Activated T-cell treated with anti-CD3 and anti-CD28 coated beads, Interleukin-2, amount 50 U/mL, for 48 hours (primary cell): ENCODE measurements around the gene RPL26.
"Not testable (repeated sequence)": the region's sequence is repeated elsewhere in the genome, so short reads cannot be mapped to it uniquely, and the experiment has no call there.

Experiments used
- DNase-seq, 2 experiments: peaks; one replicate each; pipeline ENCODE4 v3.0.0-alpha.2; 2020

The RPL26 gene

DNA sequence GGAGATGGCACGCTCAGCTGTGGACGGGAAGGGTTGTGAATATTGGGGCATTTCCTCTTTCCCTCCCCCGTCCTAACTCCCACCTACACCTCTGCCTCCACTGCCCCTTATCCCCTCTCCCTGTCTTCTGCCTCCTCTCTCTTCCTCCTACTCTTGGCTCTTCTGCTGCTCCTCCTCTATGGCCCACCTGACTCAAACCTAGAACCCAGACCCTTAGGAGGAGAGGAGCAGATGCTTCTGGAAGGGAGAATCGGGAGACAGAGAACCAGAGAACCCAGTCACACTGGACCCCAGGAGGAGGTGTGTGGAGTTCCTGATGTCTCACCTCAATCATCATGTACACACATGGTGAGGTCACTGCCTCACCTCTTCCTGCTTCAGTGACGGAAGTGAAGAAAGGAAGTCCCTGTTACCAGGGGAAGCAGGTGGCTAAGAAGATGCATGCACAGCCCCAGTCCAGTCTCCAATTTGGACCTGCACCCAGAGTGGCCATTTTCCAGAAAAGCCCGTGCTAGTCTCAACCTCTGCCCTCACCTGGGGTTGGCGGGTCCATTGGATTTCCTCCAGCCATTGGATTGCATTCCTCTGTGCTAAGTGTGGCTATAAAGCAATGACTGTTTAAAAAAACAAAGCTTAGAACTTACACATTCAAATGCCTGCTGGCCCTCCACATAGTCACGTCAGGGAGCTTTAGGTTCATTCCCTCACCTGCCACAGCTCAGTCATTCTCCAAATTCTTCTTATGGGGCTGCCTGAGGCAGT lies 10.7 kb upstream of the RPL26 start:
- peak; percentile 37 to 44 for DNase-seq

- DNase-seq = no peak
Measured at GRCh38 chr17:8392674-8393469, 9.9 kb upstream of the RPL26 start.

DNA sequence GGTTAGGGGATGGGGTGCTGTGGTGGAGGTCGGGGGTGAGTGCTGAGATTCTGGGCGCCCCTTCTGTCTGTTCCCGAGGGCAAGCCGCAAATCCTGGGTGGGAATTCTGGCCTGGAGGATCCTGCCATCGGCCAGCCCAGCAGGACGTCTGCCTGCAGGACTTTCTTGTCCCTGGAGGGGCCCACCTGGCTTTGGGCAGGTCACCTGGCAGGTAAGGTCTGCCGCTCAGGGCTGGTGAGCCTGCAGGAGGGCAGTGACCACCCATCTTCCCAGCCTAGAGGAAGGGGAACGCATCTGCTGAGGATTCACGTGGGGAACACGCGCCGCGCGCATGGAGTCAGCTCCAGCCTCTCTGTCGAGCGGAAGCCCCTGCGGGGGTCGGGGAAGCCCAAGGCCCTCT lies 9.3 kb upstream of the RPL26 start:
- no peak for DNase-seq

DNA sequence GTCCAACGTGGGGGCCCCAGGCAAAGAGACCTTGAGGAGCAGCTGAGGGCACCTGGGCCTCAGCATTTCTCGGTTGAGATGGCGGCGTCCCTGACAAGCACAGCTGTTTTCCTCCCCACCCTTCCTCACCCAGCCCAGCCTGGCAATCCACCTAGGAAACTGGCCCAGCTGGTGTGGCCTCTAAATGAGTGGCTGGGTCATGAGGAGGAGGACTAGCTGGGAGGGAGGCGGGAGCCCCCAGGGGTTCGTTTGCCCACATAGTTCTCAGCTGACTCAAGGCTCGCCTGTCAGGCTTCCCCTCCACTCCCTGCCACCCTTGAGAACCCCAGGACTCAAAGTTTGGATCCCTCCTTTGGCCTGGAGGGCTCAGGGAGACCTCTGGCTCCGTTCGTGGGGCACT lies 8.7 kb upstream of the RPL26 start:
- DNase-seq = no peak

GRCh38 chr17:8387914-8388651 lies 5.1 kb upstream of the RPL26 start:
- DNase-seq = no peak

DNA sequence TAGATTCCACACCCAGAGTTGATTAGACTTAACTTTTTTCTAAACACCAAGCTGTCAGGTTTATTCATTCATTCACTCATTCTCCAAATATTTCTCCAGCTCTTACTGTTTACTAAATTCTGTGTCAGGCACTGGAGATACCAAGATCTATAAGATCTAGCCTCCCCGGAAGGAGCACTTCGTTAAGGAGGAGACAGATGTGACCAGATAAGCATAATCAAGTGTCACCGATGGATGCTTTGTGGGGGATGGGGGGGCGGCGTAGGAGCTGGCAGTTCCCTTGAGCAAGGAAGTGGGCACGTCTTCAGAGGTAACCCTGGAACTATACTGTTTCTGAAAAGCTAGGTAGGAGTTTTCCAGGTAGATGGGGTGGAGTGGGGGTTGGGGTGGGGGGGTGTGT lies 3.8 kb upstream of the RPL26 start:
- DNase-seq = no peak

DNA sequence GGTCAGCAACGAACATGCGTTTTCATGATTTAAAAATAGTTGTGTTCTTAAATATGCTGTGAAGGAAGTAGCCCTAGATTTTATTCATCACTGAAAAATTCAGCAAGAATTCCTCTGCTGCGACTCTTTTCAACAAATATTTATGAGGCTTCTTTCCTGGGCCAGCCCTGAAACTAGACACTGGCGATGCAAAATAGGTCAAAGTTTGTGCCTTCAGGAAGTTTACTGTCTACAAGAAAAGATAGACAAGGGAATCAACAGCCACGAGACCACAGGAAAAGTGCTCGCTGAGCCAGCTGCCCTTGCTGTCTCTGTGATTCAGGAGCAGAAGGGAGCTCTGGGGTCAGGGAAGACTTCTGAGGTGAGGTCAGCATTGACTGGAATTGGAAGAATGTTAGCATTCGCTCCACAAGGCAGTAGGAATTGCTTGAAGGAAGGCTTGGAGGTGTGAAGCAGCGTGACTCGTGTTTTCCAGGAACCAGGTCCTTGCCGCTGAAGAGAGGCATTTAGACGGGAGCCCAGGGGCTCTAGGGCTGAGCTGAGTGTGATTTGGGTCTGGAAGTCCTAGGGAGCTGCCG lies 1.9 kb upstream of the RPL26 start:
- no peak for DNase-seq

DNA sequence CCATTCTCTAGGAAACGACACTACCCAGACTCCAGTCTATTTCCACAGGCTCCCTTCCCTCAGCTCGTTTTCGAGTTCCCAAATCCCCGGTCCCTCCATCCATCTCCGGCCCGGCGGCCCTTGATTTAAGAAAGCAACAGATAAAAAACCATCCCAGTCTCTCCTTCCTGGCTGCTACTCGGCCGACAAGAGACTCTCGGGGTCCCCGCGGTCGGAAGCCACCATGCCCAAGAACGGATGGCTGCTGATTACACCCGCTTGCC lies 182 bp downstream of the RPL26 start:
- DNase-seq = no peak

DNA sequence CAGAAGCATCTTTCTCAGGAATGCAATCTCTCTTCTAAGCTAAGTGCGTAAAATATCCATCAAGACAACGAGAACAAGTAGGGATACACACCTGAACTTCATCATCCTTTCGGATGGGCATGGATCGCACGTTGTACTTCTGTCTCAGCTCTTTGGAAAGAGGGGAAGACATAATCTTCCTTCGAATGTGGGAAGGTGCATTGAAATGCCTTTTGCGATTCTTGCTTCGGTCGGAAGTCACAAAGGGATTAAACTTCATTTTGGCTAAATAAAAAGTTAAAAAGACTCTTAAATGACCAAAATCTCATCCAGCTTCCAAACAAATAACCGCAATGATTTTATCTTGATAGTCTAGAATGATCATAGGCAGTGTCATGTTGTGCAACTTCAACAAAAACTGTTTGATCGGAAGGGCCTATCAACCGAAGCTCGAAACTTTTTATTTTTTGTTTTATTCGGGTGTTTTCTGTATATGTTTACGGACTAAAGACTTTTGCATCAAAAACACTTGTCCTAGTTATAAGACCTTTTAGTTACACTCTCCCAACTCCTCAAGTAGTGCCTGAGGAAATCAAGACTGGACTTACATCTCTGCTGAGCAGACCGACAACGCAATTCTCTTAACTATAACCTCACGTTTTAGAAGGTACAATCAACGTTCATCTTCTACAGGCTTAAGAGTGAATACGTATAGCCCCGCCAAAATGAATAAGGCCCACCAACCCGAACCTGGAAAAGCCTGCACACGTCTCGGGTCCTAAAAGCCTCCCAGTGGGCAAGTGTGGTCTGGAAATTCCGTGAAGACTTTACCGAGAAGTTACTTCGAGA lies 727 bp downstream of the RPL26 start:
- no peak for DNase-seq

- DNase-seq = no peak
Measured at GRCh38 chr17:8380049-8380448, 2.9 kb downstream of the RPL26 start.

DNA sequence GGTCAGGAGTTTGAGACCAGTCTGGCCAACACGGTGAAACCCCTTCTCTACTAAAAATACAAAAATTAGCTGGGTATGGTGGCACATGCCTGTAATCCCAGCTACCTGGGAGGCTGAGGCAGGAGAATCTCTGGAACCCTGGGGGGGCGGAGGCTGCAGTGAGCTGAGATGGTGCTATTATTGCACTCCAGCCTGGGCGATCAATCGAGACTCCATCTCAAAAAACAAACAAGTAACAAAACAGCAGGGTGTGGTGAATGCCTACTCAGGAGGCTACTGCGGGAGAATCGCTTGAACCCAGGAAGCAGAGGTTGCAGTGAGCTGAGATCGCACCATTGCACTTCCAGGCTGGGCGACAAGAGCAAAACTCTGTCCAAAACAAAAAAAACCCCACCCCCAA lies 4.9 kb downstream of the RPL26 start:
- not testable (repeated sequence) for DNase-seq

- no peak for DNase-seq
Measured at GRCh38 chr17:8377422-8377821, 5.6 kb downstream of the RPL26 start.

GRCh38 chr17:8376271-8377067 lies 6.5 kb downstream of the RPL26 start, which contains the start of gene KRABD2:
KRABD2 (minus strand) TSS chr17:8376704.
- DNase-seq = peak; percentile 93 to 95

- DNase-seq = no peak
Measured at GRCh38 chr17:8375738-8376259, 7.2 kb downstream of the RPL26 start.

DNA sequence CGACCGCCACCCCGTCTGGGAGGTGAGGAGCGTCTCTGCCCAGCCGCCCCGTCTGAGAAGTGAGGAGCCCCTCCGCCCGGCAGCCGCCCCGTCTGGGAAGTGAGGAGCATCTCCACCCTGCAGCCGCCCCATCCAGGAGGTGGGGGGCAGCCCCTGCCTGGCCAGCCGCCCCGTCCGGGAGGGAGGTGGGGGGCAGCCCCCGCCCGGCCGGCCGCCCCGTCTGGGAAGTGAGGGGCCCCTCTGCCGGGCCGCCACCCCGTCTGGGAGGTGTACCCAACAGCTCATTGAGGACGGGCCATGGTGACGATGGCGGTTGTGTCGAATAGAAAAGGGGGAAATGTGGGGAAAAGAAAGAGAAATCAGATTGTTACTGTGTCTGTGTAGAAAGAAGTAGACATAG lies 9.1 kb downstream of the RPL26 start:
- not testable (repeated sequence) for DNase-seq

DNA sequence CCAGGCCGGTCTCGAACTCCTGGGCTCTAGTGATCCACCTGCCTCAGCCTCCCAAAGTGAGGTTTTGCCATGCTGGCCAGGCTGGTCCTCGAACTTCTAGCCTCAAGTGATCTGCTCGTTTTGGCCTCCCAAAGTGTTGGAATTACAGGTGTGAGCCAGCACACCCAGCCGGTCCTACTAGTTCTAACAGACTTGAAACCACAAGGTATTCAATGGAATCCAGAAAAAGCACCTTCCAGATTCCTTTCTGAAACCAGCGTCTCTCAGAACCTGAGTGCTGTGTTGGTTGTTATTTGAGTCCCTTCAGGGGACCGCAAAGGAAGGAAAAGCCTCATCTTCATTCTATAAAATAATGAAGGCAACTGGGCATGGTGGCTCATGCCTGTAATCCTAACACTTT lies 10.6 kb downstream of the RPL26 start:
- DNase-seq = no peak

DNA sequence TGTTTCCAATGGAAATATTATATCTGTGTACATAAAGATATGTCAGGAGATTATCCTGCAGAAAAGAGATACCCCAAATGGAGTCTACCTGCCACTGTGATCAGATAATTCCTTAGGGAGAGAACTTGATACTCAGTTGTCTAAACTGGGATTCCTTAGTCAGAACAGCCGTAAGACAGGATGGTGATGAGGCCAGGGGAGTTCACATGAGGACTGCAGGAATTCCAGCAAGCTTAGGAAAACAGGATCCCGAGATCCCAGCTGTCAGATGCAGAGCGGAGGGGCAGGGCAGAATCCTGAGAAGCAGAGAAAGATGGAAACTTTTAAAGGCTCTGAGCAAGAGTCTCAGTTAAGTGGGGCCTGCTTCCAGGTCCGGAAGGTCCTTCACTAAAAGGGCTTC lies 11.2 kb downstream of the RPL26 start:
- no peak for DNase-seq

DNA sequence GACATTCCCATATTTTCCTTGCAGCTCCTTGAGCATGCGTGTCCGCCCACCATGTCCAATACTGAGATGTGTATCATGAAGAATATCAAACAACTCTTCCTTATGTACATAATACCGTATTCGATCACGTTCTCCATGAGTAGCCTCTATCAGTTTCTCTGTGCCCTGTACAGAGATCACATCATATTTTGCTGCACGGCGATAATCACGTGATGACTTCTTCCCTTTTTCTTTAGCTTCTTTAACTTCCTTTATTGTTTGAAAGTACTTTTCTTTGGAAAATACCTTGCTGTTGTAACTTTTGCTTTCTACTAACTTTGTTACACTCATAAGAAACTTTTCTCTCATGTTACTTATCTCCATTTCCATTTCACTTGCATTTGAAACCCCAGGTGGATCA lies 13.0 kb downstream of the RPL26 start:
- no peak for DNase-seq

- no peak for DNase-seq
Measured at GRCh38 chr17:8368193-8368592, 14.8 kb downstream of the RPL26 start.

- no peak for DNase-seq
Measured at GRCh38 chr17:8366231-8366630, 16.8 kb downstream of the RPL26 start.

DNA sequence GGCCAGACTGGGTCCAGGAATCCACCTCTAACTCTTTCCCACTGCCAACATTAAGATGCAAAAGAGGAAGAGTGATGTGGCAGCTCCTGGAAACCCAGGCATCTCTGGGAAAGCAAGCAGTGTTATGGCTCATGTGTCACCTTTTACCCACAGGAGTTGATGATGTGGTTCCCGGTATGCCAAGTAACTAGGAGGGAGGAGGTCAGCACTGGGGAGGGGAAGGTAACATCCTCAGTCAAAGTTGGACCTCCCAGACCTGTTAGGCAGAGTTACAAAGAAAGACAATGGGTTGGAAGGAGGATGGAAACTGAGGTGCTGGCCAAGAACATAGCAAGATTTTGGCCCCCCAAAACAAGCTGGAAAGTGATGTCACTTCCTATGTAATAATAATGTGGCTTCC lies 17.9 kb downstream of the RPL26 start:
- no peak for DNase-seq
